H9 (cell line): Measurements from ENCODE around the gene TLL2. TPM values are rescaled to one million over a fixed set of nuclear protein-coding genes. Genes with fewer than 3 reads are reported as not detected.

Experiments
- DNase-seq: peaks from one replicate; pipeline ENCODE4 v3.0.0-alpha.2; 2017
- H2AFZ ChIP-seq: one replicate; pipeline ENCODE4 v1.6.1; 2013; ENCODE audit warnings: mild to moderate bottlenecking, low read length, control low read depth, moderate library complexity
- H2AK5ac ChIP-seq: 2 replicates; pipeline ENCODE4 v1.6.1; 2013; ENCODE audit warnings: low read length, control low read depth, mixed read lengths; ENCODE audit not compliant: insufficient read length
- H2BK120ac ChIP-seq: one replicate; pipeline ENCODE4 v1.6.1; 2013; ENCODE audit warnings: low read depth, mild to moderate bottlenecking, low read length, control low read depth, inconsistent platforms; ENCODE audit not compliant: poor library complexity, severe bottlenecking
- H2BK12ac ChIP-seq: 2 replicates; pipeline ENCODE4 v1.6.1; 2013; ENCODE audit warnings: low read length, control low read depth, mixed read lengths, low read depth; ENCODE audit not compliant: insufficient read length
- H2BK15ac ChIP-seq: 2 replicates; pipeline ENCODE4 v1.6.1; 2013; ENCODE audit warnings: low read depth, low read length, control low read depth
- H2BK20ac ChIP-seq: one replicate; pipeline ENCODE4 v1.6.1; 2013; ENCODE audit warnings: low read depth, mild to moderate bottlenecking, low read length, control low read depth, inconsistent platforms; ENCODE audit not compliant: poor library complexity, severe bottlenecking
- H2BK5ac ChIP-seq: 2 replicates; pipeline ENCODE4 v1.6.1; 2013; ENCODE audit warnings: low read length, control low read depth, mixed read lengths; ENCODE audit not compliant: insufficient read length
- H3K14ac ChIP-seq: 2 replicates; pipeline ENCODE4 v1.6.1; 2013; ENCODE audit warnings: low read length, control low read depth; ENCODE audit not compliant: insufficient read depth
- H3K18ac ChIP-seq: 2 replicates; pipeline ENCODE4 v1.6.1; 2013; ENCODE audit warnings: low read depth, mild to moderate bottlenecking, mixed read lengths, low read length, control low read depth; ENCODE audit not compliant: insufficient read length
- H3K23ac ChIP-seq: 2 replicates; pipeline ENCODE4 v1.6.1; 2013; ENCODE audit warnings: low read length, control low read depth, mixed read lengths, low read depth; ENCODE audit not compliant: insufficient read length
- H3K23me2 ChIP-seq: 2 replicates; pipeline ENCODE4 v1.6.1; 2013; ENCODE audit warnings: low read depth, mild to moderate bottlenecking, mixed read lengths, low read length, control low read depth; ENCODE audit not compliant: insufficient read length, poor library complexity, severe bottlenecking
- H3K27ac ChIP-seq: 2 replicates; pipeline ENCODE4 v1.5.1; 2013; ENCODE audit warnings: low read length, control low read depth, mixed read lengths, low read depth; ENCODE audit not compliant: insufficient read length
- H3K27me3 ChIP-seq: 2 replicates; pipeline ENCODE4 v1.6.1; 2013; ENCODE audit warnings: low read length, control low read depth, inconsistent platforms; ENCODE audit not compliant: insufficient read depth
- H3K4ac ChIP-seq: 2 replicates; pipeline ENCODE4 v1.6.1; 2013; ENCODE audit warnings: low read depth, mild to moderate bottlenecking, control low read depth, inconsistent platforms, low read length, moderate library complexity
- H3K4me1 ChIP-seq: 2 replicates; pipeline ENCODE4 v1.6.1; 2013; ENCODE audit warnings: low read length, control low read depth, inconsistent platforms; ENCODE audit not compliant: insufficient read depth
- H3K4me2 ChIP-seq: 2 replicates; pipeline ENCODE4 v1.6.1; 2013; ENCODE audit warnings: low read length, control low read depth, mixed read lengths; ENCODE audit not compliant: insufficient read length, insufficient read depth
- H3K56ac ChIP-seq: 2 replicates; pipeline ENCODE4 v1.6.1; 2013; ENCODE audit warnings: low read depth, mild to moderate bottlenecking, mixed read lengths, low read length, control low read depth; ENCODE audit not compliant: insufficient read length
- H3K79me1 ChIP-seq: 2 replicates; pipeline ENCODE4 v1.6.1; 2013; ENCODE audit warnings: low read depth, mild to moderate bottlenecking, moderate library complexity, low read length, control low read depth, inconsistent platforms; ENCODE audit not compliant: insufficient read depth, poor library complexity, severe bottlenecking
- H3K79me2 ChIP-seq: 2 replicates; pipeline ENCODE4 v1.6.1; 2013; ENCODE audit warnings: low read length, control low read depth, inconsistent platforms; ENCODE audit not compliant: insufficient read depth
- H3K9ac ChIP-seq: 2 replicates; pipeline ENCODE4 v1.6.1; 2013; ENCODE audit warnings: low read length, control low read depth, mixed read lengths; ENCODE audit not compliant: insufficient read length; ENCODE audit errors: extremely low read depth
- H3K9me3 ChIP-seq: one replicate; pipeline ENCODE4 v1.6.1; 2013; ENCODE audit warnings: low read depth, low read length, inconsistent platforms; ENCODE audit not compliant: control insufficient read depth
- H3T11ph ChIP-seq: one replicate; pipeline ENCODE4 v1.6.1; 2013; ENCODE audit warnings: mild to moderate bottlenecking, low read length, control low read depth, inconsistent platforms
- H4K20me1 ChIP-seq: one replicate; pipeline ENCODE4 v1.6.1; 2013; ENCODE audit not compliant: control insufficient read depth, insufficient read length, insufficient read depth
- H4K5ac ChIP-seq: 2 replicates; pipeline ENCODE4 v1.6.1; 2013; ENCODE audit warnings: low read depth, mild to moderate bottlenecking, mixed read lengths, low read length, control low read depth; ENCODE audit not compliant: insufficient read length
- H4K8ac ChIP-seq: replicated peaks from 2 replicates; pipeline ENCODE4 v1.6.1; 2013; ENCODE audit warnings: low read length, control low read depth, mixed read lengths, low read depth; ENCODE audit not compliant: insufficient read length
- H4K91ac ChIP-seq: 2 replicates; pipeline ENCODE4 v1.6.1; 2013; ENCODE audit warnings: low read depth, mild to moderate bottlenecking, moderate library complexity, mixed read lengths, low read length, control low read depth; ENCODE audit not compliant: insufficient read length
- H3K27ac Mint-ChIP-seq, 3 experiments: 2 replicates in 2 of 3; 3 replicates in 1 of 3; pipeline ENCODE4 v1.8.0; 2020 to 2021; ENCODE audit warnings: mixed read lengths in 3 of 3, mild to moderate bottlenecking in 1 of 3, moderate library complexity in 1 of 3
- H3K27me3 Mint-ChIP-seq: 2 replicates; pipeline ENCODE4 v1.8.0; 2021; ENCODE audit warnings: low read depth, mild to moderate bottlenecking, moderate library complexity, mixed read lengths
- H3K36me3 Mint-ChIP-seq, 3 experiments: 2 replicates in 2 of 3; 3 replicates in 1 of 3; pipeline ENCODE4 v1.8.0; 2020 to 2021; ENCODE audit warnings: low read depth in 3 of 3, mixed read lengths in 3 of 3; ENCODE audit not compliant: insufficient read depth in 1 of 3
- H3K4me1 Mint-ChIP-seq, 2 experiments: 2 replicates each; pipeline ENCODE4 v1.8.0; 2020; ENCODE audit warnings: mixed read lengths in 2 of 2
- H3K4me3 Mint-ChIP-seq, 2 experiments: 2 replicates in 1 of 2; 3 replicates in 1 of 2; pipeline ENCODE4 v1.8.0; 2020 to 2021; ENCODE audit warnings: mild to moderate bottlenecking in 2 of 2, mixed read lengths in 2 of 2, moderate library complexity in 1 of 2
- H3K9me3 Mint-ChIP-seq, 2 experiments: 2 replicates in 1 of 2; 3 replicates in 1 of 2; pipeline ENCODE4 v1.8.0; 2020; ENCODE audit warnings: mild to moderate bottlenecking in 2 of 2, mixed read lengths in 2 of 2, moderate library complexity in 1 of 2
- WGBS: extraction: QIAGEN DNeasy Blood & Tissue Kit; methylation state at CpG from one replicate; pipeline ENCODE4 v1.1.7; 2013; ENCODE audit warnings: missing lambda C conversion rate, low lambda C conversion rate, mixed read lengths; ENCODE audit not compliant: insufficient read length; ENCODE audit errors: extremely low coverage; 5-methylcytosine and 5-hydroxymethylcytosine counted together
- total RNA-seq: library from RNA; stranded (reverse); gene quantifications from 2 replicates; pipeline ENCODE4 v1.2.1, GENCODE V29; 2021
- TF ChIP-seq, protein P1 (sequence below): fragments of 200-600 bp; sonication (generic); conservative IDR thresholded peaks from 3 replicates; pipeline ENCODE4 v1.8.0; 2021; ENCODE audit warnings: antibody characterized with exemption, mild to moderate bottlenecking

TLL2 gene
- total RNA-seq, 1 experiment from 2014 or later, result 1.4 TPM

DNA sequence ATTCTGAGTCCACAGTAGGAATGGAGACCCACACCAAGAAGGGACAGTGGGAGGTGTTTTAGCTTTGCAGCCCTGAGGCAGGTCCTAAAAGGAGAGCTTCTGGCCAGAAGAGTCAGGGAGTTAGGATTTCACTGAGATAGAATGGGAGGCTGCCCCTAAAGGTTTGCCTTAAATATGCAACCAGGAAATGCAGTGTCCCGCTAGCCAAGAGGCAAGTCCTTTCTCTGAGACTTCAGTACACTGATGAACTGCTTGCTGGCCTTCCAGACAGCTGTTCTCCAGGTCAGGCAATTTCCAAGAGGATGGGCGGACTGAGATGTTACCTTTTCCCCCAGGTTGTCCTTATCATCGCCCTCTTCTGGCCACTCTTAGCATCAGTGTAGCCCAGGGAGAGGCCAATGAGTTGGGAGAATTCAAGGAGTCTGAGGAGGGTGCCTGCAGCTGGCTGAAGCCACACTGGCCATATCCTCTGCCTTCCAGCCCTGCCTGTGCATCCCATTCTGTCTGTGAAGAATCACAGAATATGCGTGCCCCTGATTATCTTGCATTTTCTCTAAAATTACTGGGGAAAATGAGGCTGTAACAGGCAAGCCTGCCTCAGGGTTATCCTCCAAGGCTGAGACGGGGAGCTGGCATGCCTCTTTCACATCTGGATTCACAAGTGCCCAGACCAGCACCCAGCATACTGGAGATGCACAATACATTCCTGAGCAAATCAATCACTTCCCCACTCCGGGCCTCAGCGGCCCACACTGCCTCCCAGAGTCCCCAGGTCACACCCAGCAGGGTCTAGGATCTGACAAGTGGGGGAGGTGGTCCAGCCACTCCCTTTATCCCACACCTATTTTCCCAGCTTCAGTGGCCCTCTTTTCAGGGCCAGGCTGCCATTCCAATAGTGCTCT lies 2.4 kb downstream of the TLL2 start:
- peak; percentile 86 for DNase-seq
- no peak overlapping the region for H3K18ac ChIP-seq
- H3K79me1 ChIP-seq, result no peaks in the 10 kb centered on the region
- H3K79me2 ChIP-seq, result no peaks in the 10 kb centered on the region
- no peak overlapping the region for H3K4me2 ChIP-seq
- H3K14ac ChIP-seq, result no peak overlapping the region
- peaks cover 20% of the 10 kb centered on the region for H3K23me2 ChIP-seq
- H3K9me3 Mint-ChIP-seq, result no peaks in the 10 kb centered on the region; a peak in 1 of 5 replicates
- H3T11ph ChIP-seq, result no peak overlapping the region
- peaks cover 70% of the 10 kb centered on the region for H3K27me3 Mint-ChIP-seq
- H3K4ac ChIP-seq, result no peak overlapping the region
- no peak overlapping the region for H2BK15ac ChIP-seq
- H3K27ac ChIP-seq, result no peak overlapping the region
- no peaks in the 10 kb centered on the region; a peak in 1 of 7 replicates for H3K36me3 Mint-ChIP-seq
- H3K27ac Mint-ChIP-seq, result no peak overlapping the region; a peak in 1 of 7 replicates
- no peak overlapping the region for H2BK12ac ChIP-seq
- H4K8ac ChIP-seq, result no peak overlapping the region
- no peak overlapping the region for H2BK5ac ChIP-seq
- no peak overlapping the region for H3K9ac ChIP-seq
- TF ChIP-seq, protein P1, sequence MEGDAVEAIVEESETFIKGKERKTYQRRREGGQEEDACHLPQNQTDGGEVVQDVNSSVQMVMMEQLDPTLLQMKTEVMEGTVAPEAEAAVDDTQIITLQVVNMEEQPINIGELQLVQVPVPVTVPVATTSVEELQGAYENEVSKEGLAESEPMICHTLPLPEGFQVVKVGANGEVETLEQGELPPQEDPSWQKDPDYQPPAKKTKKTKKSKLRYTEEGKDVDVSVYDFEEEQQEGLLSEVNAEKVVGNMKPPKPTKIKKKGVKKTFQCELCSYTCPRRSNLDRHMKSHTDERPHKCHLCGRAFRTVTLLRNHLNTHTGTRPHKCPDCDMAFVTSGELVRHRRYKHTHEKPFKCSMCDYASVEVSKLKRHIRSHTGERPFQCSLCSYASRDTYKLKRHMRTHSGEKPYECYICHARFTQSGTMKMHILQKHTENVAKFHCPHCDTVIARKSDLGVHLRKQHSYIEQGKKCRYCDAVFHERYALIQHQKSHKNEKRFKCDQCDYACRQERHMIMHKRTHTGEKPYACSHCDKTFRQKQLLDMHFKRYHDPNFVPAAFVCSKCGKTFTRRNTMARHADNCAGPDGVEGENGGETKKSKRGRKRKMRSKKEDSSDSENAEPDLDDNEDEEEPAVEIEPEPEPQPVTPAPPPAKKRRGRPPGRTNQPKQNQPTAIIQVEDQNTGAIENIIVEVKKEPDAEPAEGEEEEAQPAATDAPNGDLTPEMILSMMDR, result peak; percentile 82
- no peak overlapping the region for H3K23ac ChIP-seq
- H2AK5ac ChIP-seq, result no peak overlapping the region
- no CpG with 5 or more reads among the region's 7 CpGs for WGBS
- no peak overlapping the region for H2BK20ac ChIP-seq
- H4K20me1 ChIP-seq, result no peaks in the 10 kb centered on the region
- H4K5ac ChIP-seq, result no peak overlapping the region
- H3K4me1 Mint-ChIP-seq, result peaks cover 53 to 55% of the 10 kb centered on the region in 2 experiments
- no peak overlapping the region for H2AFZ ChIP-seq
- no peaks in the 10 kb centered on the region for H3K9me3 ChIP-seq
- peak overlapping the region in 1 of 2 experiments; percentile 84; a peak in 2 of 5 replicates for H3K4me3 Mint-ChIP-seq
- no peak overlapping the region for H2BK120ac ChIP-seq
- peaks cover 13% of the 10 kb centered on the region; the same call in 1 of the 2 replicates for H3K27me3 ChIP-seq
- H3K56ac ChIP-seq, result no peak overlapping the region
- H3K4me1 ChIP-seq, result peaks cover 9% of the 10 kb centered on the region; the same call in 1 of the 2 replicates
- no peak overlapping the region for H4K91ac ChIP-seq
